Stimulated activated CD8-positive, alpha-beta memory T cell treated with anti-CD3 and anti-CD28 coated beads, Interleukin-12 subunit alpha, Interleukin-12 subunit beta, amount 100 ng/mL, for 1 hour (primary cell): ENCODE measurements around the gene PUM2.

ENCODE experiments used
- DNase-seq: peaks from one replicate; pipeline ENCODE4 v3.0.0-alpha.2; 2020; ENCODE audit warnings: low read depth

The PUM2 gene

DNA sequence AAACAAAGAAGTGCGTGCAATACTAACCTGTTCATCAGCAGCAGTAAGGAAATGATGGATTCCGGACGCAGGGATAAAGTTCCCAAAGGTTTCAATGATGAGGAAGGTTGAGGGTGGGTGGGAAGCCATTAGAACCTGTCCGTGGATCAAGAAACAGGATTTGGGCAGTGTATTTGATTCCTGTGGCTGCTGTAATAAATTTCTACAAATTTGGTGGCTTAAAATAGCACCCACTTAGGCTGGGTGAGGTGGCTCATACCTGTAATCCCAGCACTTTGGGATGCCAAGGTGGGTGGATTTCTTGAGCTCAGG lies 120.6 kb downstream of the PUM2 start:
- no peak for DNase-seq

DNA sequence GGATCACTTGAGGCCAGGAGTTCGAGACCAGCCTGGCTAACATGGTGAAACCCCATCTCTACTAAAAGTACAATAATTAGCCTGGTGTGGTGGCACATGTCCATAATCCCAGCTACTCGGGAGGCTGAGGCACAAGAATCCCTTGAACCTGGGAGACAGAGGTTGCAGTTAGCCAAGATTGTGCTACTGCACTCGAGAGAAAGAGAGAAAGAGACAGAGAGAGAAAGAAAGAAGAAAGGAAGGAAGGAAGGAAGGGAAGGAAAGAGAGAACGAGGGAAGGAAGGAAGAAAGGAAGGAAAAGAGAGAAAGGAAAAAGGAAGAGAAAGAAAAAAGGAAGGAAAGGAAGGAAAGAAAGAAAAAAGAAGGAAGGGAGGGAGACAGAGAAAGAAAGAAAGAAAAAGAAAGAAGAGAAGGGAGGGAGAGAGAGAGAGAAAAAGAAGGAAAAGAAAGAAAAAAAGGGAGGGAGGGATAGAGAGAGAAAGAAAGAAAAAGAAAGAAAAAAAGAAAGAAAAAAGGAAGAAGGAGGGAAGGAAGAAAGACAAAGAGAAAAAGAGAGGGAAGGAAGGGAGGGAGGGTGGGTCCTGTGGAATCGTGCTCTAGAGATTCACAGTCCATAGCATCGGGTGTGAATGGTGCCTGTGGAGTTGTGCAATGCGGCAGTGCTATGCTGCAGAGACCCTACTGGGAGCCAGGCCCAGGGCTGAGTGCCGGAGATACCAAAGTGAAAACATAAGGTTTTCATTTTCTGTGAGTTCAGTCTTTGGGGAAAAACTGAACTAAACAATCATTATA lies 121.1 kb downstream of the PUM2 start:
- no peak for DNase-seq

DNA sequence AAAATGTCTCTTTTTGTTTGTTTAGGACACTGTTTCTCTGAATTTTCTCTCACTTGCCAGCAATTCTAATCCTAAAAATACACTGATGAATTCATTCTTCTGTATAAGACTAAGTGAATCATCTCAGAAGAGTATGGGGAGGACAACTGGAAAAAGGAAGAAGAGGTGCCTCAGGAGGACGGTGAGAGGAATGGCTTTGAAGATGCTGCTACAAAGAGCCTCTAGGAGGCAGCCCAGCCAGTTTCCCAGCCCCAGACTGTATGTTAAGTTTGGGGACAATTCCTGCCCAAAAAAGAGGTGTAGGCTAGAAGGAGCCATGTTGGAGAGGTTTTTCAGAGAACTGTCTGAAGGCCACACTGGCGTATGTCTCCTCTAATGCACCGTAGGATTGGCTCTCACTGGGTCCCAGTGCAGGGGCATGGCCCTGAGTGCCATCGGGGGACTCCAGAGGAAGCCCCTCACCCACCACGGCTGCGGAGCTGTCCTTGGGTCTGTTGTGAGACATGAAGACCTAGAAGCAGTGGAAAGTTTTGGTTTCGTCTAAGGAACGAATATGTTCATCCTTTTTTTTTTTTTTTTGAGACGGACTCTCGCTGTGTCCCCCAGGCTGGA lies 122.6 kb downstream of the PUM2 start:
- DNase-seq: no peak

DNA sequence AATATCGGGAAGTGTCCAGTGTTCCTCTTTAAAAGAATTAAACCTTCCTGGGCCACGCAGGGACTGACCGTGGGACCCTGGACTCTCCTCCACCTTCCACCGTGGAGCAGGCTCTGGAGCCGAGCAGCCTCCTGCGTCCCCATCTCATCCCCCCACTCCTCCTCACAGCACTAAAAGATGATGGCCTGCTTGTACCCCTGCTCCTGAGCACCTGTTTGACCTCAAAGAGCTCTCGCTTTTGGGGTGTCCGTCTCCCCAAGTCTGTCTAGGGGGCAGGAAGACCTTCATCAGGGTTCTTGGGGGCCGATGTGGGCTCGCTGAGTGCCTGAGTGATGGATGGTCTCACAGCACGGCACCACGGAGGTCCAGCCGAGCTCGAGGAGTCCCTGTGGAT lies 124.5 kb downstream of the PUM2 start:
- no peak for DNase-seq

DNA sequence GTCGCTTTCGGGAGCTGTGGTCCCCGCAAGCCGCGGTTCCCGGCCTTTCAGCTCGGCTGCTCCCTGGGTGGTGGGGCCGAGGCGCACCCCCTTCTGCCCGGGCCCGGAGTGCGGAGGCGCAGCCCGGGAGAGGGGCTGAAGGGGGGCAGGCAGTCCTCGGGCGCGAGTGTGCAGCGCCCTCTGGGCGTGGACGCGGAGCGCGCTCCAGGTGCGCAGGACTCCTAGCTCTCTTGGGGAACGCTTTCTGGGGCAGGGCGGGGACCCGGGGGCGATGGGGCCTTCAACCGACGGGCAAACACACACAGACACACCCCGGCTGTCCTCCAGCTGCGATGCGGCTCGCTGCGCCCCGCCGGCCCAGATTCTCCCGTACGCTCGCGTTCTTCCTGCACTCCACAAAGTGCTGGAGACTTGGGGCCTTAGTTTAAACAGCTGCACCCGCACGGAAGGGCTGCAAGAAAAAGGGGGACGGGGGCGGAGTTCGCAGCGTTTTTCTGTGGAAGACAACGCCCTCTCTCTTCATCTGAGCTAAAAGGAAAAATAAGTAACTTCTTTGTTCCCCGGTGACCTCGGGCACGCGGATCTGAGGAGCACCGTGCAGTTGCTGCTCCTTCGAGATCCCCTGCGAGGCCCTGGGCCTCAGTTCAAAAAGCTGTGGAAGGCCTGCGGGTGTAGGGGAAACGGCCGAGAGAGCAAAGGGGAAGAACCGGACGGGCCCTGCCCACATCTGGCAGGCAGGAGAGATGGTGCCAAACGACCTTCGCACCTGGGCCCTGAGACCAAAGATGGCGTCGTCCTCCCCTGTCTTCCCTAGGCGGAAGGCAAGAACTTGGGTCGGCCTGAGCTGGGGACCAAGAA lies 125.1 kb downstream of the PUM2 start:
- DNase-seq: no peak

DNA sequence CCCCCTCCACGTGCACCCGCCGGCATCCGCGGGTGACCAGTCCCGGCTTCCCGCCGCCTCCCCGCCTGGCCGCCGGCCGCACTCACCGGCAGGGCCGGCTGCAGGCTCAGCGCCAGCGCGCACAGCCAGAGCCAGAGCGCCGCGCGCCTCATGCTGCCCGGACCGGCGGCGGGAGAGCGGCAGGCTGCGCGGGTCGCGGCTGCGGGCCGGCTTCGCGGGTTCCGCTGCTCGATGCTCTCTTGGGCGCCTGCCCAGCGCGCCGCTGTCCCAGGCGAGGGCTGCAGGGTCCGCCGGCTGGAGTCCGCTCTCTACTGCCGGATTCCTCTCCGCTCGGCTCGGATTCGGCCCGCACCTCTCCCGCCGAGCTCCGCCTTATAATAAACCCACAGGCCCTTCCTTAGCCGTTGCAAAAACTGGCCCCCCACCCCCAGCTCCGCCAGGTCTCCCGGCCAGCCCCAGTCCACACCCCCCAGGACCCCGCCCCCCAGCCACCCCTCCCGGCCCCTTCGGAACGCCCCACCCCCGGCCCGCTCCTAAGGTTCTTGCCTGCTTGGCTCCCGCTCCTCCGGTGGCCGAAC lies 125.8 kb downstream of the PUM2 start, which contains the start of gene SDC1:
Gene SDC1 (minus strand): TSS at position 415 of the 578 bp plus-strand sequence. CDS start 263 bp downstream, at position 152.
- DNase-seq: no peak

DNA sequence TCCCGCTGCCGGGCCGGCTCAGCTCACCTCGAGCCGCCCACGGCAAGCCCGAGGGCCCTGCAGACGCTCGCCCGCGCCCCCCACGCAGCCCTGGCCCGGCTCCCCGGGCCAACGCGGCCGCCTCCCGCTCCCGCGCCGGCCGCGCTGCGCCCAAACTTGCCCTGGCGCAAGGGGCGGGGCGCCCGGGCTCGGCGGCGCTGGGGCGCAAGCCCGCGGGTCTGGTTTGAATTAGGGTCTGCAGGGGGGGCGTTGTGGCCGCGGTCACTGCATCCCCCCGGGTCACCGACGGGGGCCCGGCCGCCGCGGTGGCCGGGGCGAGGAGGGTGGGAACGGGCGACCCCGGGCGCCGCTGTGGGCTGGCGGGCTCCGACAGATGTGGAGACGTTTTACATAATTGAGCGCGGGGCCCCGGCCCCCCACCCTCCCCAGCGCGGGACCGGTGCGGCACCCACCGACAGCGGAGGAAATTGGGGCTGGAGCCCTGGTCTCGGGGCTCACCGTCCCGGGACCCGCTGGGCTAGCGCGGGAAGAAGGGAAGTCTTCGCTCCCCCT lies 126.4 kb downstream of the PUM2 start:
- no peak for DNase-seq

DNA sequence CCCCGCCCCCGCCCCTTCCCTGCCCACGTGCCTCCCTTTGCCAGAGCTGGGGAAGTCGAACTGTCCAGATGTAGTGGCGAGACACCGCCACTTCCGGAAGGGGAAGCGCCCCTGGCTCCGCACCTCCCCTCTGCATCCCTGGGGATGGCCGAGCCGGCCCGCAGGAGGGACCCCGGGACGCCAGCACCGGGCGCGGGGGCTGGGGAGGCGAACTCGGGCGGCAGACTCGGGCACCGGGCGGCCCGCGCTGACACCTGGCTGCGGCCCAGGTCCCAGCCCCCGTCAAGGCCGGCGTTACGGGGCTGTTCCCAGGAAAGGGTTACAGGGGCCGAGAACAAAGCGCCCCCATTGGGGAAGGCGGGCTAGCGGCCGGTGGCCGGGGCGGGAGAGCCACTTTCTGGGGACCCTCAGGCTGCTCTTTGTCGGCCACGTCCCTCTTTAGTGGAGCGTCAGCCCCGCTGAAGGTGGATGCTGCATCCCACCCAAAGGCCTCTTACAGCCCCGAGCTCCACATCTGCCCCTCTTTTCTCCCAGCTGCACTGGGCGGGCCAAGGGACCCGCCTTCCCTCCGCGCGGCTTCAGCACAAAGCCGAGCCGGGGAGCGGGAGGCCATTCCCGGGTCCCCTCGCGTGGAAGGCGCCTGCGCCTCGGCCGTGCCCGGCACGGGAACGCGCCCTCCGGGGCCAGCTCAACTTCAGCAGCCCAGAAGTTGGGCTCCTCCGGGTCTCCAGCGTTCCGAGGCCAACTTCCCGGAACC lies 127.1 kb downstream of the PUM2 start:
- DNase-seq: no peak

DNA sequence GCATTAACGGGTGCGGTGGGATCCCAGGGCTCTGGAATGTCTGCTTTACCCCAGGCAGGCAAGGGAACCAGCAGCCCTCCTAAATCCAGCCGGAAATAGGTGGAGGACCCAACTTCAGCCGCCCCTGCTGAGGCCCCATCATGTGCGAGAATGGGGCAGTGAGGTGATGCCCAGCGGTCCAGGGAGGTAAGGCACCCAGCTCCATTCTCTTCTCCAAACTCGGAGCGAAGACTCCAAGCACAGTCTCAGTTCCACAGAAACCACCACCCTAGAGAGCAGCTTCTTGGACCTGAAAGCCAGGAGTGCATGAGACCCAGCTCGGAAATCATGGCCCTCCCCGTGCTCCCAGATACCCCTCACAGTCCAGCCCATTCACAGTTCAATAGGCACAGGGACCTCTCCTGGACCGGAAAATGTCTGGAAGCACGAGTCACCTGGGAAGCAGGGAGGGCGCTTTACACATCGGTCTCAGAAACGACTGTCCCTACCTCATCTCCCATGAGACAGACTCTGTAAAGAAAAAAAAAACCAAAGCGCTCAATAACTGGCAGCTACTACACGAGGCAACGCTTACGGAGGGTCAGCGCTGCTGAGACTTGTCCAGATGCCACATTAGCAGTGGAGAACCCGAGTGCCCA lies 127.8 kb downstream of the PUM2 start:
- DNase-seq: no peak

DNA sequence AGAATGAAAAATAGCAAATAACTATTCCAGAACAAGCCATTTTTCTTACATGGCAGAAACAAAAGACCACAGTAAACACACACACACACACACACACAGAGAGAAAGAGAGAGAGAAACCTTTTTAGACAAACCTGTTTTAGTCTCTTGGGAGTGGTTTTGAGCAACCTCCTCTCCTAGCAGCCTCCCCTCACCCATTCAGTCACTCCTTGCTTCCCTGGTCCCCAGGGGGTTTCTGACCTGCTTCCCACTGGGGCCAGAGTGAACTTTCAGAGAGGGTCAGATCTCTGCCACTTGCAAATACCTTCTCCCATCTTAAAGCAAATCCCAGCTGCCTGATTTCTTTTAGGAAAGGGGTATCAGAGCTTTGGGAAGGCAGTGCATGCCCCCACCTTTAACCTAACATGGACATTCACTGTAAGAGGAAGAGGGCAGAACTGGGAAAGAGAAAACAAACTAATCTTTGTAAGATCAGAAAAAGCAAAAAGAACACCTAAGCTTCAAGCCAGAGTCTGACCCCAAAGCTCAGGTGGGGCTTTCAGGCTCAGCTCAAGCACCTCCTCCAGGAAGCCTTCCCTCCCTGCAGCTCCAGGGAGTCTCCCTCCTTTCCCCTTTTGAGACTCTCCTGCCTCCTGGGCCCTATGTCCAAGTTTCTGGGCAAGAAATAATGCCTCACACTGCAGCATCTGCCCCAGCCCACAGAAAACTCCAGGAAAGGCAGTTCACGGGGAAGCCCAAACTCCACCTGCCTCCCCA lies 128.5 kb downstream of the PUM2 start:
- DNase-seq: no peak

DNA sequence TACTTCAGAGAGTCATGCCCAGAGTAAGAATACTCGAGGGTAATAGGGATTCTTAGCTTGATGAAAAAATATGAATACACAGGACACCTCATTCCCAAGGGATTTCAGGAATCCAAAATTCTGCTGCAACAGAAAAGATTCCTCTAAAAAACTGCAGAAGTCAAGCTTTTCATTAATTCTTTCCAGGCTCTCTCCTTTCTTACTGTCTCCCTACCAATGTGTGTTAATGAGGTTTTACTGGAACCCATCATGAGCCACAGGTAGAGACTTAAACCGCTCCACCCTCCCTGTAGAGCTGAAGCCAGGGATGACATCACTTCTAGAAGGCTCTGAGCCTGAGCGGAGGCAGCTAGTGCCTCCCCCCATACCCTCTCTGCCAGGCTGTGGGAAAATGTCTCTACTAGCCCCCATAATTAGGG lies 129.1 kb downstream of the PUM2 start:
- no peak for DNase-seq

DNA sequence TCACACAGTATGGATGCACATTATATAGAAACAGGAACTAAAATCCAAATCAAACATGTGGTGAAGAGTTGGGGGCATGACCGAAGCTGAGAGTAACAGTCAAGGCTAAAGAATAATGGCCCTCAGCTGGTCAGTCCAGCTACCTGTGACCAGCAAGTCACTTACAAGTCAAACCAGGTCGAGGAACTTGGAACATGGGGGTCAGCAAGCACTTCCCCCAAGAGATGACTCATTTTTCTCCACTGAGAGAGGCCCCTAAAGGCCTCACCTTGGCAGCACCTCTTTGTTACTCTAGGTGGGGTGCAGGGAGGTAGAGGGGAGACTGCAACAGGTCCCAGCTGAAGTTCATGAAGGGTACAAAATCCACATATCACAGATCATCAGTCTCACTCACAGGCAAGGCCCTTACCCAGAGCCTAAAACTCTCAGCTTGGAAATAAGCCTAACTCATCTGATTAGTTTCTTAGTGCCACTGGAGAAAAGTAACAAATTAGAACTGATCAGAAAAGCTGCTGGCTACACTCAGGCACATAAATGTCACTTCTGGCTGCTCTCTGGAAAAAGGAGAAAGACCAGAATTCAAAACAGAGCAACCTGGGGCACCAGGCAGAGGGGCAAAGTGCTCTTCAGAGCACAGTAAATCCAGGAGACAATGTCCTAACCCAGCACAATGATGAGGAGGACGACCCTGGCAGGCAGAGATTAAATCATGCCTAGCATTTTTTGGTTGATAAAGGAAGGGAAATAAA lies 129.7 kb downstream of the PUM2 start:
- no peak for DNase-seq

DNA sequence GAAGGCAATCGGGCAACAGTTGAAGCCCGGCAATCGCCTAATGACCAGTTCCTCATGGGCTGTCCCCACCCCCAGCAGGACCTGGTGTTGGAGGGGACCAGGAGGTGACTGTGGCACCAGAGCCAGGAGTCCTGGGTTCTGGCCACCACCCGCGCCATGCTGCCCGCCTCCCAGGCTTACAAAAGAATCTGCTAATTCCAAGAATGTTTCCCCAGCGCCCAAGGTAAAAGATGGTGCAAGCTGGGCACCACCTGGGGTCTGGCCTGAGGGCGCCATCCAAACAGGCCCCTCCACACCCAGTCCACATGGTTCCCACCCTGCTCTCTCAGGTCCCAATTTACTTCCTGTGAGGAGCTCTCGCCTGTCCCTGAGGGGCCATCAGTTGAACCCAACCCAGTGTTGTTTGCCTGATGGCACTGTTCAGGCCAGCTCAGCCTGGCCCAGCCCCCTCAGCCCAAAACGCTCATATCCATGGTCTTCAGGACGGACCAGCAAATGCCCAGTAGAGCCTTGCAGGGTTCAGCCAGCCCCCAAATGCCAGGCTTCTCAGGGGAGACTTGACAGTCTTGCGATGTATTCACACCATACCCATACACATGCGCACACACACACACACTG lies 130.8 kb downstream of the PUM2 start:
- no peak for DNase-seq

DNA sequence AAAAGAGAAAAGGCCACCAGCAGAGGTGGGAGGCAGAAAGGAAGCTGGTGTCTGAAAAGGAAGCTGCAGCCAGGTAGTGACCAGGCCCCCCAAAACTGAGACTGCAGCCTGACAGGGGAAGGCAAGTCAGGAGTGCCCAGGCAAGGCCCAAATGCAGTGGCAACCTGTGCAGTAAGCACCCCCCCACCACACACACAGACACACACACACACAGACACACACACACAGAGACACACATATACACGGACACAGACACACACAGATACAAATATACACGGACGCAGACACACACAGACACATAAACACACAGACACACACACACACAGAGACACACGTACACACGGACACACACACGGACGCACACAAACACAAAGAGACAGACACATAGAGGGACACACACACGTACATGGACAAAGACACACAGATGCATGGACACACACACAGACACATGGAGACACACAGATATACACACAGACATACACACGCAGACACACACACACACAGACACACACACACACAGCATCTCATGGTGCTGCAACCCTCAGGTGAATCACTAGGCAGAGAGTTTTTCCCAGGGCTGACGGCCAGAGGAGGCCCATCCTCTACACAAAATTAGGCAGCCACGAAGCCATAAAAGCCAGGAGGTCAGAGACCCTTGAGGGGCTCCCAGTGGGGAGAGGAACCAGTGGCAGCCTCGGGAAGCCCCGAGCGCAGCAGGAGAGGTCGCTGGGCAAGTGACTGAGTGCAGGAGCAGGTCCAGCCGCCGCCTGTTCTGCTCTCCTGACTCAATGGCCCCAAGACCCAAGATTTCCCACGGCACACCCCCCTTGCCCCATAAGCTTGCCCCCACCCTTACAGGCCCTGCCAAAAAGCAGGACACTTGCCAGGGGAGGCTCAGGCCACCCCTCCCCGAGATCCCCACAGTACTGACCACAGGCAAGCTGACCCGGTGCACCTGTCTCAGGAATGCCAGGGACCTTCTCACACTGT lies 132.0 kb downstream of the PUM2 start:
- DNase-seq: no peak

DNA sequence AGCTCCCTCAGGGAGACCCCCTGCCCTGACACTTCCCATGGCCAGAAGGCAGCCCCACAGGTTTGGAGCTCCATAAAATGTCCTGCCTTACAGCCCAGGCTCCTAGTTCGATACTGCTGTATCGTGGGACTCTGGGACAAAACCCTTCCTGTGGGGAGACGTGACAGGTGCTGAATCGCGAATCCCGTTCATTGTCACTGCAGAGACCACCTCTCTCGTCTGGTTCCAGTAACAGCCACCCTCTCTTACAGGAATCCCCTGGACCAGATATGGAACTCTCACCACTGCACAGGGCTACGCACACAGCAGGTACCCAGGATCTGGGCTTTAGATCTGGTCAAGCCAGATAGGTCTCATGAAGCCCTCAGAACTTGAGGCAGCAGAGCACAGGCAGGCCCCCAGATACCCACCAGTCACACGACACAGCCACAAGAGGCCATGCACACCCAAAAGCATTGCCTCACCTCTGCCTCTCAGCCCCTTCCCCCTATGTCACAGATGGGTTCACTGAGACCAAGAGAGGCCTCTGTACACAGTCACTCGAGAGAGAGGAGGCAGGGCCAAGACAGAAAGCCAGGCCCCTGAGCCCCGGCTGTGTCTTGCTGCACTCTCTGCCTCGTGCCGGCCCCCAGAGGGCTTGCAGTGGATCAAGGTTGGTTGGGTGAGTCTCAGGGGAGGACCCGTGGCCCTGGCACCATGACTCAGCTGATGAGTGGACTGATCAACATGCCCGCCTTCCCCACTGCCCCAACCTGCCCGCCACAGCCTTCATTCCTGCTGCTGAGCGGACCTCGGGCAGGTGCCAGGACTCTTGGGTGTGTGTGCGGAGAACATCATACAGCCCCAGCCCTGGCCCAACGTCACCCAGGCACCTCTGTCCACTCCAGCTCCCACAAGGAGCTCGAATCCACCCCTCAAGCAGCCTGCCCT lies 133.3 kb downstream of the PUM2 start:
- no peak for DNase-seq

DNA sequence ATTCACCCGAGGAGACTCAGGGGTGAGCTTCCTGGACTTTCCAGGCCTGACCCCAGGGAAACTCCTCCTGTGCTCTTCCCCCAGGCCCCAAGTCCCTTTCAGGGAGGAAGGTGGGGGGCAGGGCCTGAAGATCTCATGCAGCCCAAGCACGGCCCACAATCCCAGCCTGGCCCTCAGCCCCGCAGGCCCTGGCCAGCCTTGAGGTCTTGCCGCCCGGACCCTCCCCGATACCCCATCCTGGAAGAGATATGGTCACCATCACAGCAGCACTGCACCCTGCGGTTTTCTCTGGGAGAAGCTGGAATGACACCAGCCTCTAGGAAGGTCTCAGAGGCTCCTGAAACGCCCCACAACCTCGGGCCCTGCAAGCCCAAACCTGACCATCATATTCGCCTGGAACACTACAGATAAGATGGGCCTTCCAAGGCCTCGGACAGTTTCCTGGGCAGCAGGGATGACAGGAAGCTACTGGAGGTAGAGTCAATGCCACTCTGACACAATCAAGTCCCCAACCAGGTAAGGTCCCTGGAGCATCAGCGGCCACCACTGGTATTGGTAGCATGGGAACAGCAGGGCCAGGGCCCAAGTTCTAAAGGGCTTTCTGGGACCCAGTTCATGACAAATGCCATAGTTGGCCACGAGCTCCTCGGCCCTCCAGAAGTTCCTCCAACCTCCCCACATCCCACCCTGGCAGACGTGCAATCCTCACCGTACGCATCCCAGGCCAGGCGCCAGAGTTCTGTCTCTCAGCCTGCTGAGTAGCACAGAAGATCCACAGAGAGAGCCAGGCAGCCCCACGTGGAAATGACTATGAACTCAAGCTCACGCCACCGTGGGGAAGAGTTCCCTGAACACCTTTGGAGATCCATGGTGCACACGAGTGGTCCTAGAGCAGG lies 134.3 kb downstream of the PUM2 start:
- DNase-seq: no peak
